NCI-H2081 (cell line): ENCODE data around the gene SRP54.
"Not testable (repeated sequence)": the region's sequence is repeated elsewhere in the genome, so short reads cannot be mapped to it uniquely, and the experiment has no call there.

Experiments
- DNase-seq, 2 experiments: peaks; one replicate each; lab custom pipeline; 2025; lab: John Stamatoyannopoulos, UW

Gene SRP54

DNA sequence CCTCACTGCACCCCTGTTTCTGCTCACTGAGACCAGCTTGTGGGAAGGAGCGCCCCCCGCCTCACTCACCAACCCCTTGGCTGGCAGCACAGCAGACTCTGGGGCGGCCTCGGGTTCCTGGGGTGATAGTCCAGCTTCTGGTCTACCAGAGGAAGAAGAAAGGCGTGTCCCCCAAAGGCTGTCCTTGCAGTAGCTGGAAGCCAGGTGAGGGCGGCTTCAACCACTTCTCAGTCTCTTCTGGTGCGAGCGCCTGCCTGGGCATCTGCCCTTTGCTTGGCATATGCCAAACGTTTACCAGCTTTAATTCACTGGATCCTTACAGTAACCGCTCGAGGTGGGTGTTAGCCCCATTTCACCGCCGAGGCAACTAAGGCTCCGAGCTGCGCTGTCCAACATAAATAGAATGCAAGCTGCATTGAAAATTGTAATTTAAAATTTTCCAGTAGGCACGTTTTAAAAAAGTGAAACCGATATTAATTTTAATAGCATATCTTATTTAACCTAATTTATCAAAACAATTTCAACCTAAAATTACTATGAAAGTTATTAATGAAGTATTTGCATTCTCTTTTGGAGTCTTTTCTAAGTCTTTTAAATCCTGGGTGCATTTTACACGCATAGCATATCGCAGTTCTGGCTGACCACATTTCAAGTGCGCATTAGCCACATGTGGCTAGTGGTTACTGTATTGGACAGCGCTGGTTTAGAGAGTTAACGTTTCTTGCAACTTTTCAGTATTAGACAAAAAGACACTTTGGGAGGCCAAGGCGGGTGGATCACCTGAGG is 64.2 kb downstream of the SRP54 start:
- peak in 1 of 2 experiments; percentile 56 for DNase-seq

GRCh38 chr14:35047976-35048513 is 65.3 kb downstream of the SRP54 start:
- no peak for DNase-seq

GRCh38 chr14:35050652-35051051 is 67.9 kb downstream of the SRP54 start:
- DNase-seq = no peak

DNA sequence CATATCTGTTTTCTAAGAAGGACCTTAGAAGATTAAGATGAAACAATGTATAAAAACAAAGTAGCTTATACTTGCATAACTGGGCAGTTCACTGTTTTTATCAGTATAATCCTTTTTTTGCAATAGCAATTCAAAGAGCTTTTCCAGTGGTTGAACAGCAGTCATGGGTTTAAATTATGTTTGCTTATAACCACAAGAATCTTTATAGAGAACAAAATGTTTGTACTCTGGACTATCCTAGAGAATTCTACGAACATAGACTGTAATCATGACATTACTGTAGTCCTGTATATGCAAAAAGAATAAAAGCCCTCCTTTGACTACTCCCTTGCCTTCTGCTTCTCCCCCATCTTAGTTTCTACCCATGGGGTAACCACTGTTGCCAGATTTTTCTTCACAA is 69.0 kb downstream of the SRP54 start:
- no peak for DNase-seq

DNA sequence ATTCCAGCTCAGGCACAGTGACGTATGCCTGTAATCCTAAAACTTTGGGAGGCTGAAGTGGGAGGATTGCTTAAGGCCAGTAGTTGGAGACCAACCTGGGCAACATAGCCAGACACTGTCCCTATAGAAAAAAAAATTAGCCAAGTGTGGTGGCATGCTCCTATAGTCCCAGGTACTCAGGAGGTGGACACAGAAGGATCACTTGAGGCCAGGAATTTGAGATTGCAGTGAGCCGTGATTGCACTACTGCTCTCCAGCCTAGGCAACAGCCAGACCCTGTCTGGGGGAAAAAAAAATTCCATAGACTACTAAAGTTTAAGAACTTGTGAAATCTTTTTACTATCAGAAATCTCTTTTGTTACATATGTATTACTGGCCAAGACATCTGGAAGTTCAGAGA is 69.8 kb downstream of the SRP54 start:
- no peak for DNase-seq

GRCh38 chr14:35061113-35061791 is 78.5 kb downstream of the SRP54 start:
- DNase-seq = not testable (repeated sequence)

DNA sequence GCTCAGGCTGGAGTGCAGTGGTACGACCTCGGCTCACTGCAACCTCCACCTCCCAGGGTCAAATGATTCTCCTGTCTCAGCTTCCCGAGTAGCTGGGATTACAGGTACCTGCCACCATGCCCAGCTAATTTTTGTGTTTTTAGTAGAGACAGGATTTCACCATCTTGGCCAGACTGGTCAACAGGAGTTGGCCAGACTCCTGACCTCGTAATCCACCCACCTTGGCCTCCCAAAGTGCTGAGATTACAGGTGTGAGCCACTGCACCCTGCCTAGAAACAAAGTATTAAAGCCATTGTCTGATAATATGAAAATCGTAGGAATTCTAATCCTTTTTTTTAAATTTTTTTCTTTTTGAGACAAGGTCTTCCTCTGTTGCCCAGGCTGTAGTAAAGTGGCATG is 82.9 kb downstream of the SRP54 start:
- DNase-seq = not testable (repeated sequence)

DNA sequence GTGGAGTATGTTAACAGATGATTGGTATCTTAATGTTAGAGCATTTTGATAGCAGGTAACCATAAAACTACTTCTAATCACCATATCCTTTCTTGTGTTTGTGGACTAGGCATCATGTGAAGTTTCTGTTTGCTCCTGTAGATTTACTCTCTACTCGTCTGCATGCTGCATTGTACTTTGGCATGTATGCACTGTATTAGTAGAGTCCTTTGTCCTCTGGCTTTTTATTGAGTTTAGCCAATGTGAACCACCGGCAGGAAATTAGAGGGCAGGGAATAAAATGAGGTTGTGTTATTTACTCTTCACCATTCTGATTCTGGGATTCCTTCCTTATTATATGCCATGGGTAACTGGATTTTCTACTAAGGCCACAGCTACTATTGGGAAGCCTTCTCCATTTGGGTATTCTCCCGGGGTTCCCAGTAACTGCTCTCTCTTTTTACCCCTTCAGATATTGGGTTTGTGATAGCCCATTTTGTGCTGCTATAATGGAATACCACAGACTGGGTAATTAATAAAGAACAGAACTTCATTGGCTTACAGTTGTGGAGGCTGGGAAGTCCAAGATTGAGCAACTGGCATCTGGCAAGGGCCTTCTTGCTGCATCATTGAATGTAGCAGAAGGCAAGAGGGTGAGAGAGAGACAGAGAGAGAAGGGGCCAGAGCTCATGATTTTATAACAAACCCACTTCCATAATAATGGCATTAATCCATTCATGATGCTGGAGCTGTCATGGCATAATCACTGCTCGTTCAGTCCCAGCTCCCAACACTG is 85.6 kb downstream of the SRP54 start:
- DNase-seq = no peak

DNA sequence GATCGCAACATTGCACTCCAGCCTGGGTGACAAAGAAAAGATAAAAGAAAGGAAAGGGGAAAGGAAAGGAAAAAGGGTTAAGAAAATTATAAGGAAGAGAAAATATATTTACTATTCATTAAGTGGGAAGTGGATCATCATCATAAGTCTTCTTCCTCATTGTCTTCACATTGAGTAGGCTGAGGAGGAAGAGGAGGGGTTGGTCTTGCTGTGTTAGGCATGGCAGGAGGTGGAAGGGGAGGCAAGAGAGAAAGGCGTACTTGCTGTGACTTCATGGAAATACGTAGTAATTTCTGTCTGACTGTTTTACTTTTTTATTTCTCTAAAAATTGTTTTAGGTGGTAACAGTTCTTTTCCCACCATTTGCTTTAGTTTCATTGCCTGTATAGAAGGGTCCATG is 89.4 kb downstream of the SRP54 start:
- DNase-seq = no peak

- no peak for DNase-seq
These were observed 90.7 kb downstream of the SRP54 start for GRCh38 chr14:35073486-35073885.

GRCh38 chr14:35078082-35078481 is 95.3 kb downstream of the SRP54 start:
- no peak for DNase-seq
